Neural crest cell (in vitro differentiated cells): ENCODE data around the gene AIPL1. TPM values are rescaled to one million over a fixed set of nuclear protein-coding genes. Genes with fewer than 3 reads are reported as not detected.
A peak's percentile ranks its signal among the peaks of the same experiment; 100 is the strongest.

Experiments used
- DNase-seq: peaks from one replicate; pipeline ENCODE4 v3.0.0; 2021; ENCODE audit warnings: low read depth, mixed read lengths, low spot score
- H3K27ac Mint-ChIP-seq: one replicate; pipeline ENCODE4 v1.8.0; 2021; ENCODE audit warnings: mild to moderate bottlenecking, mixed read lengths; ENCODE audit not compliant: unreplicated experiment
- H3K27me3 Mint-ChIP-seq: 2 replicates; pipeline ENCODE4 v1.8.0; 2021; ENCODE audit warnings: low read depth, mild to moderate bottlenecking, mixed read lengths
- H3K36me3 Mint-ChIP-seq: 2 replicates; pipeline ENCODE4 v1.8.0; 2021; ENCODE audit warnings: low read depth, mild to moderate bottlenecking, mixed read lengths
- H3K4me1 Mint-ChIP-seq: 2 replicates; pipeline ENCODE4 v1.8.0; 2021; ENCODE audit warnings: mixed read lengths
- H3K4me3 Mint-ChIP-seq: one replicate; pipeline ENCODE4 v1.8.0; 2021; ENCODE audit warnings: mild to moderate bottlenecking, mixed read lengths
- H3K9me3 Mint-ChIP-seq: 2 replicates; pipeline ENCODE4 v1.8.0; 2021; ENCODE audit warnings: mixed read lengths
- total RNA-seq: library from RNA; stranded (reverse); gene quantifications from 2 replicates; pipeline ENCODE4 v1.2.1, GENCODE V29; 2021
- TF ChIP-seq, protein P1 (sequence below): fragments of 200-600 bp; sonication (generic); conservative IDR thresholded peaks from 2 replicates; pipeline ENCODE4 v1.5.0; 2021; ENCODE audit warnings: antibody characterized with exemption, mild to moderate bottlenecking

Gene AIPL1
- total RNA-seq, 1 donor from 2014 or later: not detected

- Mint-ChIP-seq H3K27ac (no peak overlapping the region), H3K4me3 (no peak overlapping the region), H3K4me1 (peaks cover 6% of the 10 kb centered on the region), H3K27me3 (no peaks in the 10 kb centered on the region), H3K9me3 (no peaks in the 10 kb centered on the region), H3K36me3 (no peaks in the 10 kb centered on the region)
- TF ChIP-seq, protein P1, sequence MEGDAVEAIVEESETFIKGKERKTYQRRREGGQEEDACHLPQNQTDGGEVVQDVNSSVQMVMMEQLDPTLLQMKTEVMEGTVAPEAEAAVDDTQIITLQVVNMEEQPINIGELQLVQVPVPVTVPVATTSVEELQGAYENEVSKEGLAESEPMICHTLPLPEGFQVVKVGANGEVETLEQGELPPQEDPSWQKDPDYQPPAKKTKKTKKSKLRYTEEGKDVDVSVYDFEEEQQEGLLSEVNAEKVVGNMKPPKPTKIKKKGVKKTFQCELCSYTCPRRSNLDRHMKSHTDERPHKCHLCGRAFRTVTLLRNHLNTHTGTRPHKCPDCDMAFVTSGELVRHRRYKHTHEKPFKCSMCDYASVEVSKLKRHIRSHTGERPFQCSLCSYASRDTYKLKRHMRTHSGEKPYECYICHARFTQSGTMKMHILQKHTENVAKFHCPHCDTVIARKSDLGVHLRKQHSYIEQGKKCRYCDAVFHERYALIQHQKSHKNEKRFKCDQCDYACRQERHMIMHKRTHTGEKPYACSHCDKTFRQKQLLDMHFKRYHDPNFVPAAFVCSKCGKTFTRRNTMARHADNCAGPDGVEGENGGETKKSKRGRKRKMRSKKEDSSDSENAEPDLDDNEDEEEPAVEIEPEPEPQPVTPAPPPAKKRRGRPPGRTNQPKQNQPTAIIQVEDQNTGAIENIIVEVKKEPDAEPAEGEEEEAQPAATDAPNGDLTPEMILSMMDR: no peak
- no peak for DNase-seq
Measured at GRCh38 chr17:6387858-6388257, 47.1 kb downstream of the AIPL1 start.

- H3K4me1 Mint-ChIP-seq: peaks cover 2% of the 10 kb centered on the region
- DNase-seq: no peak
- no peaks in the 10 kb centered on the region for H3K27me3 Mint-ChIP-seq
- H3K4me3 Mint-ChIP-seq: no peak overlapping the region
- H3K27ac Mint-ChIP-seq: no peak overlapping the region
- TF ChIP-seq, protein P1: no peak
- no peaks in the 10 kb centered on the region for H3K9me3 Mint-ChIP-seq
- H3K36me3 Mint-ChIP-seq: no peaks in the 10 kb centered on the region
Measured at GRCh38 chr17:6387442-6387841, 47.5 kb downstream of the AIPL1 start.

- H3K4me3 Mint-ChIP-seq: no peak overlapping the region
- H3K4me1 Mint-ChIP-seq: no peaks in the 10 kb centered on the region
- TF ChIP-seq, protein P1: no peak
- H3K9me3 Mint-ChIP-seq: no peaks in the 10 kb centered on the region
- no peaks in the 10 kb centered on the region for H3K27me3 Mint-ChIP-seq
- no peak for DNase-seq
- no peaks in the 10 kb centered on the region for H3K36me3 Mint-ChIP-seq
- peak overlapping the region; percentile 12 for H3K27ac Mint-ChIP-seq
Measured at GRCh38 chr17:6386041-6386630, 48.8 kb downstream of the AIPL1 start.

DNA sequence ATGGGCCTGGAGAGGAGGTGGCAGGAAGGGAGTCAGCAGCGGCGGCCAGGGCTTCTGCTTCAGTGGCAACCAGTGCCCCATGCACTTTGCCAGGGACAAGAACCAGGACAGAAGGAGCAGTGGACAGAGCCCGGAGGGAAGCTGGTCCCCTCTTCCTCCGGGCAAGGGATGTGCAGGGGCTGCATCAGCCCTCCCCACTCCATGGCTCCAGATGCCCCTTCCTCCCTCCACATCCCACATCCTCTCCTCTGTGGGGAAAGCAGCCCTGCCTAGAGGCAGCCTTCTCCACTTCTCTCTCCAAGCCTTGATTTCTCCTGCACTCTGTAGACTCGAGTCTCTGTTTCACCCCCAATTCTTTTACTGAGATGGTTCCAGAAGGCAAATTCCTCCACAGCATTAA, 50.4 kb downstream of the AIPL1 start:
- no peak for DNase-seq
- H3K9me3 Mint-ChIP-seq: no peaks in the 10 kb centered on the region
- H3K4me3 Mint-ChIP-seq: no peak overlapping the region

DNA sequence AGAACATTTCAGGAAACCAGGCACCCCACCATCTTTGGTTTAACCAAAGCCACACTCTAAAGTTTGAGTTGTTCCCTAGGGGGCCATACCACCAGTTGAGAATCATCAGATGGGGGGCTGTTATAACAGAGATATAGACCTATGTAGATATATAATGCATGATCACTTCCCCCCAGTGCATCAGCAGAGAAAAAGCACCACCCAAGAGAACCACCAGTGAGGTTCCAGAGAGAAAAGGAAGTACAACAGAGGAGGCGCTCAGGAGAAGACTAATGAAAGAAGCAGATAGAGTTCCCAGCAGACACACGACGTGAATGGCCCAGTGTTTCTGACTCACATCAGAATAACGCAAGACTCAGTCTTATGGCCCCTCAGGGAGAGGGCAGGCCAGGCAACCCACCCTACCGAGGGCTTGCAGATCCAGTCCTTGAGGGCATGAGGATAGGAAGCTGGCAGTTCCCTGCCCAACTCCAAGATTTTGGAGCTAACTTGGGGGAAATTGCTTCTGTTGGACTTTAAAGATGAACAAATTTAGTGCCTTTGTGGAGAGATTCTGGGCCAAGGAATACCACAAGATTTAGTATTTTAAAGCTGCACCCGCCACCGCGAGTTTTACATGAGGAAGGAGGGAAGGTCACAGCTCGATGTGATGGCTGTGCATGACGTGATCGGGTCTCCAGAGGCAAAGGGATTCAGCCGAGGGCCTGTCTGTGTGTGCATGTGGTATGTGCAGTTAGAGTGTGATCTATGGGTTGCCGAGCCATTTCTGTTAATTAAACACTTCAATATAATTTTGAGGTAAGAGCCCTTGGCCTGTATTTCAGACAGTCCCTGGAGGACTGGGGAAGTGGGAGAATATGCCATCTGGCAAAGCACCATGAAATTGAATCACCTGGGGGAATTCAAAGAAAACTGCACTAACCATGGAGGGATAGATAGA, 53.1 kb downstream of the AIPL1 start:
- DNase-seq: no peak
- no peaks in the 10 kb centered on the region for H3K36me3 Mint-ChIP-seq
- H3K27ac Mint-ChIP-seq: no peak overlapping the region
- peaks cover 5% of the 10 kb centered on the region for H3K27me3 Mint-ChIP-seq
- peaks cover 14% of the 10 kb centered on the region for H3K4me1 Mint-ChIP-seq
- H3K9me3 Mint-ChIP-seq: peaks cover 3% of the 10 kb centered on the region
- TF ChIP-seq, protein P1: no peak
- no peak overlapping the region for H3K4me3 Mint-ChIP-seq

More for the DNA sequence above, 50.4 kb downstream of the AIPL1 start:
- Mint-ChIP-seq H3K27me3 (no peaks in the 10 kb centered on the region), H3K4me1 (no peaks in the 10 kb centered on the region), H3K36me3 (no peaks in the 10 kb centered on the region), H3K27ac (no peak overlapping the region)
- TF ChIP-seq, protein P1: no peak
